Measurements from ENCODE around the gene DNM3.

DNM3 gene

GRCh38 chr1:172119184-172119583 is 277.9 kb downstream of the DNM3 start:
- DNase-seq = no peak

GRCh38 chr1:172120381-172120780 is 279.1 kb downstream of the DNM3 start:
- DNase-seq = no peak

GRCh38 chr1:172121081-172121717 is 279.9 kb downstream of the DNM3 start:
- no peak for DNase-seq

- DNase-seq = no peak
These were observed 281.1 kb downstream of the DNM3 start for GRCh38 chr1:172122381-172122780.

GRCh38 chr1:172125250-172125649 is 284.0 kb downstream of the DNM3 start:
- no peak for DNase-seq

GRCh38 chr1:172125812-172126430 is 284.6 kb downstream of the DNM3 start:
- DNase-seq = no peak

- DNase-seq = no peak
These were observed 291.5 kb downstream of the DNM3 start for GRCh38 chr1:172132836-172133235.

- DNase-seq = no peak
These were observed 292.9 kb downstream of the DNM3 start for GRCh38 chr1:172134087-172134731.

- peak; percentile 14 for DNase-seq
These were observed 293.9 kb downstream of the DNM3 start for GRCh38 chr1:172135076-172135672.

GRCh38 chr1:172135978-172136610 is 294.8 kb downstream of the DNM3 start:
- DNase-seq = no peak

GRCh38 chr1:172136925-172137324 is 295.6 kb downstream of the DNM3 start:
- no peak for DNase-seq

- no peak for DNase-seq
These were observed 296.6 kb downstream of the DNM3 start for GRCh38 chr1:172137703-172138454.

- no peak for DNase-seq
These were observed 297.3 kb downstream of the DNM3 start for GRCh38 chr1:172138634-172139033.

GRCh38 chr1:172139196-172139595 is 297.9 kb downstream of the DNM3 start:
- no peak for DNase-seq

GRCh38 chr1:172140072-172140471 is 298.8 kb downstream of the DNM3 start:
- no peak for DNase-seq

GRCh38 chr1:172140591-172140990 is 299.3 kb downstream of the DNM3 start:
- no peak for DNase-seq

GRCh38 chr1:172141341-172141881 is 300.1 kb downstream of the DNM3 start:
- no peak for DNase-seq

GRCh38 chr1:172142324-172142723 is 301.0 kb downstream of the DNM3 start:
- DNase-seq = no peak

GRCh38 chr1:172143384-172144055 is 302.2 kb downstream of the DNM3 start:
- no peak for DNase-seq

GRCh38 chr1:172144445-172145061 is 303.3 kb downstream of the DNM3 start:
- no peak for DNase-seq

- no peak for DNase-seq
These were observed 303.9 kb downstream of the DNM3 start for GRCh38 chr1:172145231-172145651.

All from activated CD4-positive, alpha-beta T cell treated with anti-CD3 and anti-CD28 coated beads for 48 hours (primary cell).